Measurements from ENCODE around the gene GNPDA2.
A peak's percentile ranks its signal among the peaks of the same experiment; 100 is the strongest.

DNA sequence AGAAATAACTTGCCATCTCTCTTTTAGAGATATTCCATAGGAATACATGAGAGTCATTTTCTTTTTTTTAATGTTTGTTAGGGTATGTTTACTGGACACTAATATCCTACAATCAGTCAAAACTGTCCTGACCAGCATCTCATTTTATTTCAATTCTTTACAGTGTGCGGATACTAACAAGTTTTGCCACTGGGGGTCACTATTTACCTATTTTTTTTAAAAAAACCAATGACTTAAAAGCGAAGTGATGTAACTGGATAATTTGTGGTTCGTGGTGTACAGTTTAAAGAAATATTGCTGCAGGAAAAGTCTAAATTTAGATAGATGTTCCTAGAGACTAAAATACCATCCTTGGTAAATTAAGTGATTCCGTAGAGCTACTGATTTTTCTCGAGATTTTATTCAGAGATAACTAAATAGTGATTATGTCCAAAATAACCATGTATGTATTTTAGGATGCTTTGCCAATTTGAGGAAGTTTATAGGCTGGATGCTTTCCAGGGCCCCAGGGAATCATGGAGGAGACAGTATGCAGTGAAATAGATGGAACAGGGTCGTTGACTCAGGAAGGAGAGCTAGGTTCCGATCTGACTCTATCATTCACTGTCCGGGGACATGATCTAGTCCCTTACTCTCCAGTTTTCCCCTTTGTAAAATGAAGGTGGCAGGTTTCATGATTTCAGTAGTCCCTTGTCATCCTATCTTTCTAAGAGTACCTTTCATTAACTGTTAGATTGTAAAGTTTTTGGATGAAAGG is 34.0 kb upstream of the GNPDA2 start:
- TF ChIP-seq, protein P1, sequence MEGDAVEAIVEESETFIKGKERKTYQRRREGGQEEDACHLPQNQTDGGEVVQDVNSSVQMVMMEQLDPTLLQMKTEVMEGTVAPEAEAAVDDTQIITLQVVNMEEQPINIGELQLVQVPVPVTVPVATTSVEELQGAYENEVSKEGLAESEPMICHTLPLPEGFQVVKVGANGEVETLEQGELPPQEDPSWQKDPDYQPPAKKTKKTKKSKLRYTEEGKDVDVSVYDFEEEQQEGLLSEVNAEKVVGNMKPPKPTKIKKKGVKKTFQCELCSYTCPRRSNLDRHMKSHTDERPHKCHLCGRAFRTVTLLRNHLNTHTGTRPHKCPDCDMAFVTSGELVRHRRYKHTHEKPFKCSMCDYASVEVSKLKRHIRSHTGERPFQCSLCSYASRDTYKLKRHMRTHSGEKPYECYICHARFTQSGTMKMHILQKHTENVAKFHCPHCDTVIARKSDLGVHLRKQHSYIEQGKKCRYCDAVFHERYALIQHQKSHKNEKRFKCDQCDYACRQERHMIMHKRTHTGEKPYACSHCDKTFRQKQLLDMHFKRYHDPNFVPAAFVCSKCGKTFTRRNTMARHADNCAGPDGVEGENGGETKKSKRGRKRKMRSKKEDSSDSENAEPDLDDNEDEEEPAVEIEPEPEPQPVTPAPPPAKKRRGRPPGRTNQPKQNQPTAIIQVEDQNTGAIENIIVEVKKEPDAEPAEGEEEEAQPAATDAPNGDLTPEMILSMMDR (IDR thresholded peaks at IDR 0.05; ENCODE audit: low read length): peak; percentile 61
- no peak for TF ChIP-seq EZH2 (IDR thresholded peaks at IDR 0.05; ENCODE audit: borderline replicate concordance, low read length)
